HG03439 (cell line): ENCODE measurements around the gene MGAT4A.

Source experiments
- ATAC-seq: cut with Tn5 transposase; IDR thresholded peaks from one replicate; pipeline ENCODE4 v1.9.1; 2021; ENCODE audit warnings: mild to moderate bottlenecking, moderate library complexity; ENCODE audit not compliant: unreplicated experiment

MGAT4A gene

DNA sequence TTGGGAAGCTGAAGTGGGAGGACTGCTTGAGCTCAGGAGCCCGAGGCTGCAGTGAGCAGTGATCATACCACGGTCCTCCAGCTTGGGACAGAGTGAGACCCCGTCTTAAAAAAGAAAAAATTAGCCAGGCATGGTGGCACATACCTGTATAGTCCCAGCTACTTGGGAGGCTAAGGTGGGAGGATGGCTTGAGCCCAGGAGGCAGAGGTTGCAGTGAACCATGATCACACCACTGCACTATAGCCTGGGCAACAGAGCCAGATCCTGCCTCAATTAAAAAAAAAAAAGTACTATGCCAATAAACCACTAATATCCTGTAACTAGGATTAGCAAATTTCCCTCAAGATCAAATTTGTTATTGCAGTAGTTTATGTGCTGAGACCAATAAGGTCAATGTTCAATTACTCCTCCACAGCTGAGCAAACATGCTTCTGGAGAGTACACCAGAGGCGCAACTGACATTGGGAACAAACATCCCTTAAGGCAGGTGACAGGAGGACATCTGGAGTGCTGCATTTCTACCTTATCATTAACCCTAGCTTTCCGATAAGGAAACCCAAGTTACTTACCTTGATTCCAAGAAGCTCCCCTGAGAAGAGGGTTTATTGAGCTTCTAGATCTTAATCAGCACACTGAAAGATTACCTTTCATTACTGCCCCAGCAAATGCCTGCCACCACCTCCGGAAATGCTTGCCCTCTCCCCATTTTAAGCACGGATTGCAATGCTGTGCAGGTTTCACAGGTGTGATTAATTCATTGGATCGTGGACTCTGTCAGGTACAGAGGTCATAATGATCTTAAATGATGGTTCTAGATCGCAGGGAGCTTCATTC lies 26.2 kb downstream of the MGAT4A start:
- no peak for ATAC-seq

DNA sequence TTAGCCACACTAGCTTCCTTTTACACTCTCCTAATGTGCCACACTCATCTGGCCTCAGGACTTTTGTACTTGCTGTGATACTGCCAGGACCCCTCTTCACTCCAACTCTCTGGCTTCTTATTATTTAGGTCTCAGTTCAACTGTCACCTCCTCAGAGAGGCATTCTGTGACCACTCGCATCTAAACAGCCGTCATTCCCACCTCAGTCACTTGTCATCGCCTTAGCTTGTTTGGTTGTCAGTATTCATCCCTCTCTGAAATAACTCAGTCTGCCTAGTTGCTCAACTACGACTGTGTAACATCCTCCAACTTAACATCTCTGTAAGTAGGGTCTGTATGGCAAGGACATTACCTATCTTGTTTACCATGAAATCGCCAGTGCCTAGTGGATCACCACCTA lies 27.2 kb downstream of the MGAT4A start:
- ATAC-seq: no peak

DNA sequence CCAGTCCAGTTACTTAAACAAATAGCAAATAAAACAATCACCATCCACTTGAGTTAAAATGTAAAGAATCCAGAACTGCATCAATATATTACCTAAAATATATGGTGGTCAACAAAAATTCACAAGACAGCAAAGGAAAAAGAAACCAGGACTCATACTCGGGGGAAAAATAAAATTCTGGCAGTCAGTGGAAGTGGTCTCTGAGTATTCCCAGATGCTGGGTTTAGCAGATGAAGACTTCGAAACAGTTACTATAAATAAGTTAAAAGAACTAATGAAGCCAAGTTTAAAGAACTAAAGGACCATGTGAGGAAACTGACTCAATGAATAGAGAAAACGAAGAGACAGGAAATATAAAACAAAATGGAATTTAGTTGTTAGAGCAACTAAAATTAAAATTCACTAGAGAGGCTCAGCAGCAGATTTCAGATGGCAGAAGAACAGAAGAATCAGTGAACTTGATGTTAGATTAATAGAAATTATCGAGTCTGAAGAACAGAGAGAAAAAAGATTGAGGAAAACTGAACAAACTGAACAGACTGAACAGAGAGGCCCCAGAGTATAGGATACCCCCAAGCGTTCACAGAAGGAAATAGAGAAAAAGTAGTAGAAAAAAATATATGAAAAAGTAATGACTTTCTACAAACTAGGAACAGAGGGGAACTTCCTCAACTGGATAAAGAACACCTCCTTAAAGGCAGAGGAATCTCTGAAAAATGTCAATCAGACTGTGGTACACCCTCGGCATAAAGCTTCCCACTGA lies 27.9 kb downstream of the MGAT4A start:
- ATAC-seq: no peak

DNA sequence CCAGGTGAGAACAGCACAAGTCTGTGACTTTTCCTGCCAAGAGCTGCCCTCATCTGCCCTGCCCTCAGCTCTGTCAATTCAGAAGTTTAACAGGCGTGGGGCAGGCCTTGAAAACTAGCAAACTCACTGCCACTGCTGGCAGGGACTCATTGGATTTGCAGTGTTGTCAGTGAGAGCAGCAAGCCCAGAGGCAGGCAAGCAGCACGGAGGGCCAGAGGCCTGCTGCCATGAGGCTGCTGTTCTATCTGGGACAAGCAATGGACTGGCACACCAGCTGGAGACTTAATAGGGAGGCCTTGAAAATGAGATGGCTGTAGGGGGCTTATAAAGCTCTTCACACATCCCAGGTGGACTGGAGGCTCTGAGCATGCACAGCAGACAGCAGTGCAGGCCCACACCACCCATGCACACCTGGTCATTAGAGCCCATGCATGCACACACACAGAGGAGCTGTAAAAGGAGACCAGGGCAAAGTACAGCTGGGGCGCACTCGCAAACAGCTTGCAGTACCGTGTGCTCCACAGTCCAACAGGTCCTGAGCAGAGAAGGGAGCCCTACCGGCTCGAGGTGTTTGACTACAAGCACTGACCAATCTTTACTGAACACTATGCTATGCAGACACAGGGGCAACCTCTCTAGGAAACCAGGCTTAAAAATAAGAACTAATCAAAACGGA lies 28.7 kb downstream of the MGAT4A start:
- no peak for ATAC-seq

DNA sequence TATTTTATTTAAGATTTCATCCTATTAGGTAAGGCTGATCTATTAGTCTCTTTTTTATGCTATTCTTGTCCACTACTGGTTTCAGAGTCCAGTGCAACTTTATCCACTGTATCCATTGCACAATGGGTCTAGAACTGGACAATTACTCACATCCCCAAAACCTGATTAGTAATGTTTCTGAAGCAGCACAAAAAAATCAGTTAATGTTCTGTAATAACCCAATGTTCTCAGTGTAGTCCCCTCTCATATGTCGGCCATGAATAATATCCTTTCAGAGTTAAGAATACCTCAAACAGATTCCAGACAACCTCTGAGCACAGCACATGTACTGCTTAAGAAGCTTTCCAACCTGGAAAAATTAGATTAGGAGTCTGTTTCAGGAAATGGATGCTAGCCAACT lies 29.7 kb downstream of the MGAT4A start:
- no peak for ATAC-seq

DNA sequence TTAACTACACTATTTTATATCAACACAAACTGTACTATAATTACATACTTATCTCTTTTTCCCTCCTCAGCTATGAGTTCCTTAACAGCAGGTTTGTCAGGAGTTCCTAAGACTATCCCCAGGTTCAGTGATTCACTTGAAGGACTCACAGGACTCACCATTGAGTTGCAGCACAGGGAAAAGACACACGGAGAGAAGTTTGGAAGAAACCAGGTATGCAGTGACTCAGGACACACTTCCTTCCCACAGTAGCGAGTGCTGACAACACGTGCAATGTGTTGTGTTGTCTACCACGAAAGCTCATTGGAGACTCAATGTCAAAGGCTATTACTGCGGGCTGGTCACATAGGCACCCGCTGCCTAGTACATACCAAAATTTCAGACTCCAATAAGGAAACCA lies 32.0 kb downstream of the MGAT4A start:
- no peak for ATAC-seq

DNA sequence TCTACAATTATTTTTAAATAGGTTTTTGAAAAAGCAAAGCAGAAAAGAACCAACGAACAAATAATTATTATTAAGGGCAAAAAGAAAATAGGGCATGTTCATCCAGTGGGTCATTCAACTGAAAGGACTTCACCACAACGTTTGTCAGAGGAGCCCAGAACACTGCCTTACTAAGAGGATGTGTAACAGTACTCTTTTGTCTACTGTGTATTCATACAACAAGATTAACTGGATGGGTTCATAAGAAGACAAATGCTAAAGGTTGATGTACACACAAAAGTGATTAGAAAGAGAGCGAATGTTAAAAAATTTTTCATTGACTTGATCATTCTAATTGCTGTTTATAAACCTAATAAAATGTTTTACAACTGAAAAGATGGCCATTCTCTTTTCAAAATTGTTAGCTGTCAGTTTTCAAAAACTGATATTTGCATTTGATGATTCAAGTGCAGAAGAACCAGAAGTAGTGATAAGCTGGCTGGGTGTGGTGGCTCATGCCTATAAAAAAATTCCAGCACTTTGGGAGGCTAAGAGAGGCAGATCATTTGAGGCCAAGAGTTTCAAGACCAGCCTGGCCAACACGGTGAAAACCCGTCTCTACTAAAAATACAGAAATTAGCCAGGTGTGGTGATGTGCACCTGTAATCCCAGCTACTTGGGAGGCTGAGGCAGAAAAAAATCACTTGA lies 33.1 kb downstream of the MGAT4A start:
- no peak for ATAC-seq

DNA sequence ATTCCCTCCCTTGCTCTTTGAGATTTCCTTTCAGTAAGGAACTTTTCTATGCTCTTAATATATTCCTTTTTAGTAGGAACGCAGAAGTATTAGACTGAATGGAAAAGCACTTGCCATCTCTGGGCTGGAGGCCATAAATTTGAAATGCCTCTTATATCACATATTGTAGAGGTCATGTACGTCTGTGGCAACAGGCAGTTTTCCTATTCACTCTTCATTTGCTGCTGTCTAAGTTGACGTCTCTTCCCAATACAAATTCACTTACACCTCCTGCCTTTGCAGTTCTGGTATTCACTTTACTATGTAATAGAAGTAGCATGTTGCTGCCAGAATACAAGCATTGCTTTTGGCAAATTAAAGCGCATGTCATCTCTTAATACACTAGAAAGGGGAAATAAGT lies 34.7 kb downstream of the MGAT4A start:
- ATAC-seq: no peak

DNA sequence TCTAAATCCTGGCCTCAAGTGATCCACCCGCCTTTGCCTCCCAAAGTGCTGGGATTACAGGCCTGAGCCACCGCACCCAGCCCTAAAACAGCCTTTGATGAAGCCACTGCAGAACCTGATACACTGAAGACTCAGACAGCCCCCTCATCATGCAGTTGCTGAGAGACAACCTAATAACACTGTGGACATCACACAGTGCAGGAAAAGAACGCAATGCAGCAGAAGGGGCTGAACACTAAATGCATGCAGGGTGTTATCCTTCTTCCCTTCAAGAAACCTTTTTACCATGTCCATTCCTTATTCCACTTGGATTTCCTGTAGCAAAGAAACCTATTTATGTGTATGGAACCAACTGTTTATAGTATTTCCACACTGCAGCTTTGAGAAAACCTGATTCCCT lies 35.7 kb downstream of the MGAT4A start:
- no peak for ATAC-seq

DNA sequence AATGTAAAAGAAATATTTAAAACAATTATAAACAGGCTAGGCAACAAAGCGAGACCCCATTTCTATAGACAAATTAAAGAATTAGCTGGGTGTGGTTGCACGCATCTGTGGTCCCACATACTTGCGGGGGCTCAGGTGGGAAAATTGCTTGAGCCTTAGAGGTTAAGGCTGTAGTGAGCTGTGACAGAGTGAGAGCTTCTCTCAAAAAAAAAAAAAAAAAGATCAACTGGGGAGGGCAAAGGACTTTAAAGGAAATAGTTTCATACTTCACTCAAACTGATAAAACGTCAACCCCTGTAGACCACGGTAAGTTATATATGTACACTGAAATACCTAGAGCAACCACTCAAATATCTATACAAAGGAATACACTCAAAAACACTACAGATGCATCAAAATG lies 37.5 kb downstream of the MGAT4A start:
- ATAC-seq: no peak

DNA sequence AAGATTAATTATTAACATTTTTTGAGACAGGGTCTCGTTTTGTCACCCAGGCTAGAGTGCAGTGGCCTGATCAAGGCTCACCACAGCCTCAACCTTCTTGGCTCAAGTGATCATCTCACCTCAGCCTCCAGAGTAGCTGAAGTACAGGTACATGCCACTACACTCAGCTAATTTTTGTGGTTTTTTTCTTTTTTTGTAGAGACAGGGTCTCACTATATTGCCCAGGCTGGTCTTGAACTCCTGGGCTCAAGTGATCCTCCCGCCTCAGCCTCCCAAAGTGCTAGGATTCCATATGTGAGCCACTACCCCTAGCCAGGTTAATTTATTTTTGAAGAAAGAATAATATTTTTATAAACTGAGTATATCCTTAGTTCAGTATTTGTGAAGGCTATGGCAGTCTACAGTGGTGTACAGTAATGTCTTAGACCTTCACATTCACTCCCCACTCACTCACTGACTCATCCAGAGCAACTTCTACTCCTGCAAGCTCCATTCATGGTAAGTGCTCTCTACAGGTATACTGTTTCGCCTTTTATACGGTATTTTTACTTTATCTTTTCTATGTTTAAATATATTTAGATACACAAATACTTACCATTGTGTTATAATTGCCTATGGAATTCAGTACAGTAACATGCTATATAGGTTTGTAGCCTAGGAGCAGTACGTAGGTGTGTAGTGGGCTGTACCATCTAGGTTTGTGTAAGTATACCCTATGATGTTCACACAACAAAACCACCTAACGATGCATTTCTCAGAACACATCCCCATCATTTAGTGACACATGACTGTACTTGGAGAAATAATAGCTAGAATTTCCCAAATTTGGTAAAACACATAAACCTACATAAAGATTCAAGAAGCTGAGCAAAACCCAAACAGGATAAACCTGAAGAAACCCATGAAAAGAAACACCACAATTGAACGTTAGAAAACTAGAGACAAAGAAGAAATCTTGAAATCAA lies 38.6 kb downstream of the MGAT4A start:
- no peak for ATAC-seq

DNA sequence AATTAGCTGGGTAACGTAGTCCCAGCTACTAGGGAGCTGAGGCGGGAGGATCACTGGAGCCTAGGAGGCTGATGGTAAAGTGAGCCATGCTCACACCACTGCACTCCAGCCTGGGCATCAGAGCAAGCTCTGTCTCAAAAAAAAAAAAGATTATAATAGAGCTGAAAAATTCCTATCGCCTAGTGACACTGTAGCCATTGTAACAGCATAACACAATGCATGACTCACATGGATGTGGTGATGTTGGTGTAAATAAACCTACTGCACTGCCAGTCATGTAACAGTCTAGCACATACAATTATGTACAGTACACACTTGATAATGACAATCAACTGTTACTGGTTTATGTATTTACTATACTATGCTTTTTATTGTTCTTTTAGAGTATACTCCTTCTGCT lies 39.6 kb downstream of the MGAT4A start:
- ATAC-seq: no peak

DNA sequence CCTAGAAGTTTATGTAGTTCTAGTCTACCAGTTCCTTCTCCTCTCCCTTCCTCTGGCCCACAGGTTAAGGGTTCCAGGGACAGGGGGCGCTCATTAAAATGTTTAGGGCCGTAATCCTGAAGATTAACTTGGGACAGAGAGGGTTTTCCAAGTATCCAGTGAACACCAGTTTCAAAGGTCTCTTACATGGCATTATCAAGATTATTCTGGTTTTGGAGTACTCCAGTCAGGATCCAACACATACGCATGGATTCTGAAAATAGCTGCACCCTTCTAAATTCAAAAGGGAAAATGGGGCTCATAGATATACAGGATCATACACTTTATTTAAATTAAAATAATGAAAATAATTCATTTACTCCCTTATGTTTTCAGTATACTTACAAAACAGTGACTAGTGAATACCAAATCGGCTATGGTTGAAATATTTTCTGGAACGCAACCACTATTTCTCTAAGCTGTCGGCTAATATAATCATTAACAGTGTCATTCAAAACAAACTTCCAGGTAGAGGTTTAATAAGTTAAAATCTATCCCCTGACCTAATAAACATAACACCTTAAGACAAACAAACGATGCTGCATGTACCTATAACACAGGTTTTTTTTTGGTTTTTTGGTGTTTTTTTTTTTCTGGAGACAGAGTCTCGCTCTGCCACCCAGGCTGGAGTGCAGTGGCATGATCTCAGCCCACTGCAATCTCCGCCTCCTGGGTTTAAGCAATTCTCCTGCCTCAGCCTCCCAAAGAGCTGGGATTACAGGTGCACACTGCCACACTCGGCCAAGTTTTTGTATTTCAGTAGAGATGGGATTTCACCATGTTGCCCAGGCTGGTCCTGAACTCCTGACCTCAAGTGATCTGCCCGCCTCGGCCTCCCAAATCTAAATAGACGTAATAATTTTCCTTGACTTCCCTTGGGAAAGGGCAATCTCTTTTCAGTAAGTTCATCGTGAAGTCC lies 44.7 kb downstream of the MGAT4A start:
- no peak for ATAC-seq

DNA sequence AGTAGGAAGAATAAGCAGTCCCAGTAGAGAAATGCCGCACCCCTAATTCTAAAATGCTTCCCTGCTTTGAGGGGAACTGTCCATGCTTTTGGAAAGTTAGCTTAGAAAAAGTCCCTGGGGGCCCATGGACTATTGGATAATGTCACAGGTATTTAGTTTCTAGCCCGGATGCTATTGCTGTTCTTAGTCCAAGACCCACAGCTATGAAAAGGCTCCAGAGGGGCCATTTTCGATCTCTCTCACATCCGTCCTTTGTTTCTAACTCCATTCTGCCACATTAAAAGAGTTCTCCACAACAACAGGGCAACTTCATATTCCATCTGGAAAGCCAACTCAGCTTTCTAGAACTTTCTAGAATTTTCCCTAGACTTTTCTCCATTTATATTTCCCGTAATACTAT lies 47.2 kb downstream of the MGAT4A start:
- ATAC-seq: no peak

DNA sequence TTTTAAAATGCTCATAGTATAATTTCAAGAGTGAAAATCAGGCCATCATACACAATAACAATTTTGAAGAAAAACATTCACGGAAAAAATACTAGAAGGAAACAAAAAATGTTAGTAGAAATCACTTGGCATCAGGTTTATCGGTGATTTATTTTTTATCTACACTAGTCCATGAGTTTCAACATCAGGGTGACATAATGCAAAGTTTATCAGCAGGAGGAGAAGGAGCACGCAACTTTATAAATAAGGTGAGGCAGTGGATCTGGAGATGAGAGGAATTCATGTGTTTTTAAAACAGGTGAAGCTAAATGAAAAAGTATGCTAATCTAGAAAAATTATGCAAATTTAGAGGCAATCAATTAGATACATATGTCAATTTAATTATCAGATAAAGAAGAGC lies 54.2 kb downstream of the MGAT4A start:
- ATAC-seq: no peak

DNA sequence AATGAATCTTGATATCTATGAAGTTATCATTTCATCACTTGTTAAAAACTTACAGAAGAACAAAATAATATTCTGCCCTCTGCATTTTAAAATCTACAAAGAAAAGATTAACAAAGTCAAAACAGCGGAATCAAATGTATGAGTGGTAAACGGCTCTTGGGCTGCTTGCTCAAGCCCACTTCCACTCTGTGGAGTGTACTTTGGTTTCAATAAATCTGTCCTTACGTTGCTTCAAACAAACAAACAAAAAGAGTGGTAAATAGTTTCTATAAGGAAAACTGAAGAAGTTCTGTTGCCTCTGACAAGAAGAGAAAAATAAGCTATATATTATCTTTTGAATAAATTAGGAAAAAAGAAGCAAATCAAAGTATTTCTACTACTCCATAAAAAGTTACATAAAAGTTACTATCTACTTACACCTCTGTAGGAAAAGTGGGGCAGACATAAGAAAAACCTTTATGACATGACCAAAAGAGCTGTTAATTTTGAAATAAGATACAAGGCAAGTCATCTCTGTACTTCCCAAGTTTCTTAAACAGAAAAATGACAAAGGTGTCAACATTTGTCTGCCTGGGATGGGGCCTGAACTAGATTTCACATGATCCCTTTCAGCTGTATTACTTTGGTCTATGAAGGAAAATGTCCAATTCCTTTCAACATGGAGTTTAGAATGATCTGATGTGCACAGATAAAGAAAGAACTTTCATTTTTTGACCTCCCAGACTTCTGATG lies 56.5 kb downstream of the MGAT4A start:
- ATAC-seq: no peak

DNA sequence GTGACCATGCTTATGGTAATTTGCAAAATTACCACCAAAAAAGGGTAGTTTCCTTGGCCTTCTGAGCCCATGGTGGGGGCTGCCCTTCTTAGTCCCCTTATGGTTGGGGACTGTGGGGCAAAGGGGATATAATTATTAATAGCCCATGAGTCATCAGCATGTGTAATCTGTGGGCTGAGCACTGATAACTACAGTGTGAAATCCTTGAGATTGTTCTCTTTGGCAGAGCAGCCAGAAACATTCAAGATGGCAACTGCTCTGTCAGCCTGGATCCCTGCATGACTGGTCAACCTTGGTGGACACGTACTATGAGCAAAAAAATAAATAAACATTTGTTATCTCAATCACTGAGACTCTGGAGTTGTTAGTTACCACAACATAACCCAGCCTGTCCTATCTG lies 61.3 kb downstream of the MGAT4A start:
- no peak for ATAC-seq

DNA sequence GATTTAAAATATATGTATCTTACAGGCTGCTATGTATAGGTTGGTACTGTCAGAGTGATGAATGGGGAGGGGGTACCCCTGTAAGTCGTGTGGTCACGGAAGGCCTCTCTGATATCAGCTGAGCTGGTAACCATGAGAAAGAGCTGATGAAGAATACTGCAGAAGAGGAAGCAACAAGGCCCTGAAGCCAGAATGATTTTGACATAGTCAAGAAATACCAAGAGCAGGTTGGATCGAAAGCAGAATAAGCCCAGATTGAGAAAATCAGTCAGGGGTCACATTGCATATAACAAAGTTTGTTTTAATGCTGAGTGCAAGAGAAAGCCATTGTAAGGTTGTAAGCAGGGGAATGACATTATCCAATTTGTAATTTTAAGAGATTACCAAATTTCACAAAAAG lies 65.3 kb downstream of the MGAT4A start:
- ATAC-seq: no peak
